Measurements from ENCODE around the gene CEP83.

Gene CEP83

DNA sequence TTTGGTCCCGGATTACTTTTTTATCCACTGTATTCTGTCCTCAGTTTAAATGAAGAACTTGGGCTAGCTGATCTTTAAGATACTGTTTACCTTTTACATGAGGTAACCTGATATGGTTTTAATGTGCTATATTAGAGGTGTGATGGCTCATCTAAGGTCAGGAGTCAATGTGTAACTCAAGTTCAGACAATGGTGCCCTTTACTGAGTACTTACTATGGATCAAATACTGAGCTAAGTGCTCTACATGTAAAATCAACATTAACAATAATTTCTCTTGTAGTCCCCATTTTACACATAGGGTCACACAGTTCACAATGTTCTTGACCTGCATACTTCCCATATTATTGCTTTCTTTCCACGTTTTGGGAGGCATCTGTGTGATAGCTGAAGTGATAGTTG is 79.2 kb downstream of the CEP83 start:
- ATAC-seq (ENCODE audit: low read depth) (no peak), DNase-seq (ENCODE audit: low spot score) (no peak)
- Histone ChIP-seq H3K4me3 (ENCODE audit: severe bottlenecking) (no peak overlapping the region), H3K9me3 (ENCODE audit: severe bottlenecking) (peaks cover 6% of the 10 kb centered on the region), H3K27me3 (ENCODE audit: insufficient read depth, poor library complexity, severe bottlenecking) (no peaks in the 10 kb centered on the region), H3K27ac (ENCODE audit: poor library complexity, severe bottlenecking) (no peak overlapping the region), H3K36me3 (ENCODE audit: low read depth) (peaks cover 15% of the 10 kb centered on the region), H3K4me1 (ENCODE audit: insufficient read depth, poor library complexity, severe bottlenecking) (no peaks in the 10 kb centered on the region)
- no peak for TF ChIP-seq CTCF (IDR thresholded peaks at IDR 0.05; ENCODE audit: poor library complexity, severe bottlenecking)

DNA sequence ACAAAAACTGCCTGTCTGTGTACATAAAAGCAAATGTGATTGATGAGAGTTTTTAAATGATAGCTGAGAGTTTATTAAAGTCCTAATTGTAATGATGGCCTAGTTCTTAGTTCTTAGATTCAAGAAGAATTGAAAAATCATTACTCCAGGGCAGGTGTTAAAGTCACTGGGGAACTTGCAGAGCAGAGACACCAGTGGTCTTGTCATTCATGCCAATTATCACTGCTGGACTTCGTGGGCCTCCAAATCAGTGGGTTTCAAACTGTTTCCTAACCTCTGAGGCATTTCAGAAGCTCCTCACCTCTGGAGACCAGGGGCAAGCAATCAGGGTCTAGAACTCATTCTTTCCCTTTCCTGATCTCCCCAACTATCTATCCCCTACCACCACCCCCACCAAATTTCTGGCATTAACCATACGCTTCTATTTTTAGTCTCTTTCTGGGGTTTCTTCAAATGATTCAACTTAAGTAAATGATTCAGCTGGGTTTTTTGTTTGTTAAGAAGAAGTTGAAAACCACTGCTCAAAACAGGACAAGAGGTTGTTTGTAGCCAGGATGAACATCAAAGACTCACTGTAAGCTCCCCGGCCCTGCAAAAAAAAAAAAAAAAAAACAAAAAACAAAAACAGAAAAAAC is 80.1 kb downstream of the CEP83 start:
- Histone ChIP-seq H3K36me3 (ENCODE audit: low read depth) (peaks cover 8% of the 10 kb centered on the region; the same call in 1 of the 2 replicates), H3K4me1 (ENCODE audit: insufficient read depth, poor library complexity, severe bottlenecking) (no peaks in the 10 kb centered on the region), H3K4me3 (ENCODE audit: severe bottlenecking) (no peak overlapping the region), H3K27ac (ENCODE audit: poor library complexity, severe bottlenecking) (no peak overlapping the region), H3K9me3 (ENCODE audit: severe bottlenecking) (peaks cover 4% of the 10 kb centered on the region), H3K27me3 (ENCODE audit: insufficient read depth, poor library complexity, severe bottlenecking) (no peaks in the 10 kb centered on the region)
- no peak for DNase-seq (ENCODE audit: low spot score)
- no peak for TF ChIP-seq CTCF (IDR thresholded peaks at IDR 0.05; ENCODE audit: poor library complexity, severe bottlenecking)
- ATAC-seq (ENCODE audit: low read depth) = no peak

DNA sequence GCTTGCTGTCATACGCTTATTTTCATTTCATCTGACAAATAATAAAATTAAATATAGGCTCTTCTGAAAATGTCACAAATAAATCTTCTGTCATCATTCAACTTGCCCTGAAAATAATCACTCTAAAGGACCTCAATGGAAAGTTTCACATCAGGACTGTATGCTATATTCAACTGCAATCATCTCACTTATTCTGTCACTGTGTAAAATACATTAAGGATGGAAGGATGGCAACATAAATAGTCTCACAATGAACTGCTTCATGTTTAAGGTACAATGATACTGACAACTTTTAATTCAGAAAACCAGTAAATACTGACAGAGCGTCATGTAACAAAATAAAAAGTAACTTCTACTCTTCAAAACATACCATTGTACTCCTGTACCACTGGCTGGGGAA is 82.1 kb downstream of the CEP83 start:
- ATAC-seq (ENCODE audit: low read depth) (no peak), DNase-seq (ENCODE audit: low spot score) (no peak)
- TF ChIP-seq CTCF (IDR thresholded peaks at IDR 0.05; ENCODE audit: poor library complexity, severe bottlenecking) = no peak
- H3K9me3 ChIP-seq (ENCODE audit: severe bottlenecking) = no peaks in the 10 kb centered on the region
- H3K27ac ChIP-seq (ENCODE audit: poor library complexity, severe bottlenecking) = no peak overlapping the region
- H3K4me3 ChIP-seq (ENCODE audit: severe bottlenecking) = no peak overlapping the region
- no peaks in the 10 kb centered on the region for H3K27me3 ChIP-seq (ENCODE audit: insufficient read depth, poor library complexity, severe bottlenecking)
- H3K36me3 ChIP-seq (ENCODE audit: low read depth) = peaks cover 7% of the 10 kb centered on the region; the same call in 1 of the 2 replicates
- no peaks in the 10 kb centered on the region for H3K4me1 ChIP-seq (ENCODE audit: insufficient read depth, poor library complexity, severe bottlenecking)

GRCh38 chr12:94374124-94374523 is 85.5 kb downstream of the CEP83 start:
- no peaks in the 10 kb centered on the region for H3K9me3 ChIP-seq (ENCODE audit: severe bottlenecking)

More at GRCh38 chr12:94374124-94374523, 85.5 kb downstream of the CEP83 start:
- Histone ChIP-seq H3K27ac (ENCODE audit: poor library complexity, severe bottlenecking) (no peak overlapping the region), H3K4me3 (ENCODE audit: severe bottlenecking) (no peak overlapping the region), H3K27me3 (ENCODE audit: insufficient read depth, poor library complexity, severe bottlenecking) (no peaks in the 10 kb centered on the region), H3K4me1 (ENCODE audit: insufficient read depth, poor library complexity, severe bottlenecking) (no peaks in the 10 kb centered on the region), H3K36me3 (ENCODE audit: low read depth) (peaks cover 11% of the 10 kb centered on the region; the same call in 1 of the 2 replicates)
- TF ChIP-seq CTCF (IDR thresholded peaks at IDR 0.05; ENCODE audit: poor library complexity, severe bottlenecking) = no peak
- no peak for DNase-seq (ENCODE audit: low spot score)
- no peak for ATAC-seq (ENCODE audit: low read depth)

Data from RWPE2 (cell line).